ENCODE measurements around the gene LEFTY1.

- TF ChIP-seq, protein P1, sequence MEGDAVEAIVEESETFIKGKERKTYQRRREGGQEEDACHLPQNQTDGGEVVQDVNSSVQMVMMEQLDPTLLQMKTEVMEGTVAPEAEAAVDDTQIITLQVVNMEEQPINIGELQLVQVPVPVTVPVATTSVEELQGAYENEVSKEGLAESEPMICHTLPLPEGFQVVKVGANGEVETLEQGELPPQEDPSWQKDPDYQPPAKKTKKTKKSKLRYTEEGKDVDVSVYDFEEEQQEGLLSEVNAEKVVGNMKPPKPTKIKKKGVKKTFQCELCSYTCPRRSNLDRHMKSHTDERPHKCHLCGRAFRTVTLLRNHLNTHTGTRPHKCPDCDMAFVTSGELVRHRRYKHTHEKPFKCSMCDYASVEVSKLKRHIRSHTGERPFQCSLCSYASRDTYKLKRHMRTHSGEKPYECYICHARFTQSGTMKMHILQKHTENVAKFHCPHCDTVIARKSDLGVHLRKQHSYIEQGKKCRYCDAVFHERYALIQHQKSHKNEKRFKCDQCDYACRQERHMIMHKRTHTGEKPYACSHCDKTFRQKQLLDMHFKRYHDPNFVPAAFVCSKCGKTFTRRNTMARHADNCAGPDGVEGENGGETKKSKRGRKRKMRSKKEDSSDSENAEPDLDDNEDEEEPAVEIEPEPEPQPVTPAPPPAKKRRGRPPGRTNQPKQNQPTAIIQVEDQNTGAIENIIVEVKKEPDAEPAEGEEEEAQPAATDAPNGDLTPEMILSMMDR (IDR thresholded peaks at IDR 0.05; ENCODE audit: low read depth, low read length): no peak
- TF ChIP-seq EZH2phosphoT487 (IDR thresholded peaks at IDR 0.05; ENCODE audit: low read depth): no peak
These were observed 1.6 kb upstream of the LEFTY1 start for GRCh38 chr1:225890346-225891228.
